AG04450 (cell line): ENCODE data around the gene ABCF1. TPM values are rescaled to one million over a fixed set of nuclear protein-coding genes. Genes with fewer than 3 reads are reported as not detected.

Experiments
- CTCF ChIA-PET: fragments of 300-600, 350-600 bp; formaldehyde crosslinking; extraction: SDS; loops from one replicate; lab custom pipeline; 2022; ENCODE audit warnings: antibody characterized with exemption, inconsistent platforms; lab: Charles Lee
- POLR2A ChIA-PET: fragments of 350-600 bp; formaldehyde crosslinking; extraction: SDS; loops from one replicate; lab custom pipeline; 2021; ENCODE audit warnings: antibody characterized with exemption, inconsistent platforms; lab: Yijun Ruan, JAX
- DNase-seq: peaks from one replicate; pipeline ENCODE4 v3.0.0-alpha.2; 2011; ENCODE audit warnings: low read depth, low spot score
- H3K27ac ChIP-seq: one replicate; pipeline ENCODE4 v1.5.1; 2012; ENCODE audit warnings: low read depth, low read length, control low read depth
- H3K27me3 ChIP-seq: one replicate; pipeline ENCODE4 v1.6.0; 2012; ENCODE audit warnings: low read length; ENCODE audit not compliant: control insufficient read depth, insufficient read depth
- H3K4me3 ChIP-seq: 2 replicates; pipeline ENCODE4 v1.5.1; 2011; ENCODE audit warnings: mild to moderate bottlenecking, low read depth, low read length, control low read depth
- H3K9me3 ChIP-seq: 2 replicates; pipeline ENCODE4 v1.5.1; 2012; ENCODE audit warnings: low read length; ENCODE audit not compliant: control insufficient read depth, insufficient read depth
- polyA plus RNA-seq: library from polyadenylated mRNA; depleted of rRNA; stranded (reverse); fragments of >200 nt; gene quantifications from 2 replicates; pipeline ENCODE4 v1.2.3, GENCODE V29; 2011
- TF ChIP-seq, protein P1 (sequence below): IDR thresholded peaks from 2 replicates; pipeline ENCODE4 v1.5.1; 2011; ENCODE audit warnings: low read depth, low read length, control low read depth, inconsistent platforms

ABCF1 gene
- polyA plus RNA-seq, 1 experiment: 32.3 TPM

GRCh38 chr6:30573113-30573512, 1.9 kb downstream of the ABCF1 start:
- H3K4me3 ChIP-seq: no peak overlapping the region; the same call in 1 of the 2 replicates
- TF ChIP-seq, protein P1, sequence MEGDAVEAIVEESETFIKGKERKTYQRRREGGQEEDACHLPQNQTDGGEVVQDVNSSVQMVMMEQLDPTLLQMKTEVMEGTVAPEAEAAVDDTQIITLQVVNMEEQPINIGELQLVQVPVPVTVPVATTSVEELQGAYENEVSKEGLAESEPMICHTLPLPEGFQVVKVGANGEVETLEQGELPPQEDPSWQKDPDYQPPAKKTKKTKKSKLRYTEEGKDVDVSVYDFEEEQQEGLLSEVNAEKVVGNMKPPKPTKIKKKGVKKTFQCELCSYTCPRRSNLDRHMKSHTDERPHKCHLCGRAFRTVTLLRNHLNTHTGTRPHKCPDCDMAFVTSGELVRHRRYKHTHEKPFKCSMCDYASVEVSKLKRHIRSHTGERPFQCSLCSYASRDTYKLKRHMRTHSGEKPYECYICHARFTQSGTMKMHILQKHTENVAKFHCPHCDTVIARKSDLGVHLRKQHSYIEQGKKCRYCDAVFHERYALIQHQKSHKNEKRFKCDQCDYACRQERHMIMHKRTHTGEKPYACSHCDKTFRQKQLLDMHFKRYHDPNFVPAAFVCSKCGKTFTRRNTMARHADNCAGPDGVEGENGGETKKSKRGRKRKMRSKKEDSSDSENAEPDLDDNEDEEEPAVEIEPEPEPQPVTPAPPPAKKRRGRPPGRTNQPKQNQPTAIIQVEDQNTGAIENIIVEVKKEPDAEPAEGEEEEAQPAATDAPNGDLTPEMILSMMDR: no peak
- ChIA-PET CTCF (interaction anchor here (0.6 to 0.8 kb wide), 3 partner anchors 32 to 99 kb away, joined by 3 to 5 read pairs (median 3); no protein-coding TSS in a partner anchor), POLR2A (no interaction called here)
- H3K27me3 ChIP-seq: no peaks in the 10 kb centered on the region
- DNase-seq: no peak
- no peak overlapping the region for H3K27ac ChIP-seq
- no peaks in the 10 kb centered on the region for H3K9me3 ChIP-seq

- H3K27me3 ChIP-seq: no peaks in the 10 kb centered on the region
- DNase-seq: no peak
- no peaks in the 10 kb centered on the region for H3K9me3 ChIP-seq
- CTCF ChIA-PET: interaction anchor here (0.5 to 2.3 kb wide), 6 partner anchors 16 to 1229 kb away, joined by 3 to 11 read pairs (median 4); partner anchors contain the start of gene LSM2
- no peak overlapping the region for H3K27ac ChIP-seq
- TF ChIP-seq, protein P1: no peak
- H3K4me3 ChIP-seq: no peak overlapping the region
- POLR2A ChIA-PET: no interaction called here
Measured at GRCh38 chr6:30578051-30578450, 6.8 kb downstream of the ABCF1 start.

GRCh38 chr6:30583921-30584320, 12.7 kb downstream of the ABCF1 start:
- POLR2A ChIA-PET: interaction anchor here (1.6 kb wide), 1 partner anchor 13 kb away, joined by 5 read pairs; no protein-coding TSS in a partner anchor

GRCh38 chr6:30589754-30590358, 18.6 kb downstream of the ABCF1 start:
- CTCF ChIA-PET: interaction anchor here (1.1 to 1.3 kb wide), 2 partner anchors 45 to 49 kb away, joined by 4 to 5 read pairs; no protein-coding TSS in a partner anchor
- Histone ChIP-seq H3K27me3 (no peaks in the 10 kb centered on the region), H3K9me3 (no peaks in the 10 kb centered on the region; the same call in 1 of the 2 replicates), H3K27ac (peak overlapping the region; percentile 66), H3K4me3 (no peak overlapping the region)
- TF ChIP-seq, protein P1: no peak
- POLR2A ChIA-PET: interaction anchor here (1.4 to 1.9 kb wide), 3 partner anchors 19 to 23 kb away, joined by 3 to 11 read pairs (median 8); partner anchors contain the start of gene ABCF1
- DNase-seq: no peak

More at GRCh38 chr6:30583921-30584320, 12.7 kb downstream of the ABCF1 start:
- Histone ChIP-seq H3K27ac (no peak overlapping the region), H3K27me3 (no peaks in the 10 kb centered on the region), H3K4me3 (no peak overlapping the region), H3K9me3 (no peaks in the 10 kb centered on the region; the same call in 1 of the 2 replicates)
- TF ChIP-seq, protein P1: no peak
- CTCF ChIA-PET: no interaction called here
- DNase-seq: no peak

DNA sequence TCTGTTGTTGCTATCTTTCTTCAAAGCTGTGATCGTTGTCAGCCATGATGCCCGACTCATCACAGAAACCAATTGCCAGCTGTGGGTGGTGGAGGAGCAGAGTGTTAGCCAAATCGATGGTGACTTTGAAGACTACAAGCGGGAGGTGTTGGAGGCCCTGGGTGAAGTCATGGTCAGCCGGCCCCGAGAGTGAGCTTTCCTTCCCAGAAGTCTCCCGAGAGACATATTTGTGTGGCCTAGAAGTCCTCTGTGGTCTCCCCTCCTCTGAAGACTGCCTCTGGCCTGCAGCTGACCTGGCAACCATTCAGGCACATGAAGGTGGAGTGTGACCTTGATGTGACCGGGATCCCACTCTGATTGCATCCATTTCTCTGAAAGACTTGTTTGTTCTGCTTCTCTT, 19.3 kb downstream of the ABCF1 start:
- H3K4me3 ChIP-seq: no peak overlapping the region
- ChIA-PET CTCF (interaction anchor here (0.7 to 1.3 kb wide), 4 partner anchors 13 to 127 kb away, joined by 3 to 5 read pairs (median 4); partner anchors contain the start of gene MDC1), POLR2A (interaction anchor here (0.7 to 1.9 kb wide), 6 partner anchors 11 to 128 kb away, joined by 3 to 15 read pairs (median 10); partner anchors contain the start of gene ABCF1)
- H3K27ac ChIP-seq: peak overlapping the region; percentile 66
- H3K27me3 ChIP-seq: no peaks in the 10 kb centered on the region
- no peaks in the 10 kb centered on the region; the same call in 1 of the 2 replicates for H3K9me3 ChIP-seq
- no peak for DNase-seq
- TF ChIP-seq, protein P1: no peak
